ENCODE data around the gene PPHLN1. TPM values are rescaled to one million over a fixed set of nuclear protein-coding genes. Genes with fewer than 3 reads are reported as not detected.

PPHLN1 gene
- total RNA-seq, 2 donors from 2014 or later: 36.8 to 39.7 TPM

- DNase-seq: no peak
- Histone ChIP-seq H3K9me3 (no peaks in the 10 kb centered on the region), H3K36me3 (no peaks in the 10 kb centered on the region), H3K4me3 (no peak overlapping the region), H3K9ac (ENCODE audit: low read depth in 2 of 2, low read length in 2 of 2) (no peak overlapping the region), H3K27me3 (no peaks in the 10 kb centered on the region), H3K4me1 (no peaks in the 10 kb centered on the region), H3K27ac (no peak overlapping the region)
- intact Hi-C loops (cut with DNase I): no loop called here
- TF ChIP-seq CTCF (IDR thresholded peaks at IDR 0.05): no peak
Observed at GRCh38 chr12:42288544-42288943, 37.4 kb upstream of the PPHLN1 start.

- Histone ChIP-seq H3K27ac (no peak overlapping the region), H3K9ac (ENCODE audit: low read depth in 2 of 2, low read length in 2 of 2) (no peak overlapping the region), H3K4me1 (no peaks in the 10 kb centered on the region), H3K9me3 (no peaks in the 10 kb centered on the region), H3K4me3 (no peak overlapping the region), H3K27me3 (no peaks in the 10 kb centered on the region), H3K36me3 (no peaks in the 10 kb centered on the region)
- intact Hi-C loops (cut with DNase I): no loop called here
- no peak for TF ChIP-seq CTCF (IDR thresholded peaks at IDR 0.05)
- DNase-seq: no peak
Observed at GRCh38 chr12:42291680-42292079, 34.3 kb upstream of the PPHLN1 start.

GRCh38 chr12:42296503-42297109 lies 29.4 kb upstream of the PPHLN1 start:
- intact Hi-C loops (cut with DNase I): no loop called here
- no peak overlapping the region for H3K27ac ChIP-seq
- H3K4me1 ChIP-seq: no peaks in the 10 kb centered on the region
- H3K36me3 ChIP-seq: no peaks in the 10 kb centered on the region
- no peaks in the 10 kb centered on the region for H3K27me3 ChIP-seq
- TF ChIP-seq CTCF (IDR thresholded peaks at IDR 0.05): peak; percentile 24
- no peaks in the 10 kb centered on the region for H3K9me3 ChIP-seq
- no peak overlapping the region for H3K9ac ChIP-seq (ENCODE audit: low read depth in 2 of 2, low read length in 2 of 2)
- DNase-seq: no peak
- H3K4me3 ChIP-seq: no peak overlapping the region

GRCh38 chr12:42298887-42299286 lies 27.1 kb upstream of the PPHLN1 start:
- Histone ChIP-seq H3K27me3 (no peaks in the 10 kb centered on the region), H3K36me3 (no peaks in the 10 kb centered on the region), H3K4me1 (no peaks in the 10 kb centered on the region), H3K4me3 (no peak overlapping the region), H3K9me3 (no peaks in the 10 kb centered on the region), H3K9ac (ENCODE audit: low read depth in 2 of 2, low read length in 2 of 2) (no peak overlapping the region), H3K27ac (no peak overlapping the region)
- intact Hi-C loops (cut with DNase I): no loop called here
- TF ChIP-seq CTCF (IDR thresholded peaks at IDR 0.05): no peak
- DNase-seq: no peak

GRCh38 chr12:42299392-42300308 lies 26.3 kb upstream of the PPHLN1 start:
- no peaks in the 10 kb centered on the region for H3K9me3 ChIP-seq
- no peak for TF ChIP-seq CTCF (IDR thresholded peaks at IDR 0.05)
- no peak overlapping the region for H3K9ac ChIP-seq (ENCODE audit: low read depth in 2 of 2, low read length in 2 of 2)
- H3K27ac ChIP-seq: no peak overlapping the region
- no peaks in the 10 kb centered on the region for H3K27me3 ChIP-seq
- intact Hi-C loops (cut with DNase I): no loop called here
- no peak for DNase-seq
- no peaks in the 10 kb centered on the region for H3K36me3 ChIP-seq
- no peak overlapping the region for H3K4me3 ChIP-seq
- H3K4me1 ChIP-seq: no peaks in the 10 kb centered on the region

All from colonic mucosa (tissue), 4 donors.